WTC11 (cell line): ENCODE data around the gene LAMC3. TPM values are rescaled to one million over a fixed set of nuclear protein-coding genes. Genes with fewer than 3 reads are reported as not detected.
"Not testable (repeated sequence)": the region's sequence is repeated elsewhere in the genome, so short reads cannot be mapped to it uniquely, and the experiment has no call there.

Source experiments
- ATAC-seq: fragments of 200-7000 bp; cut with Tn5 transposase; 2 replicates; pipeline ENCODE4 v1.10.0; 2021; ENCODE audit warnings: mild to moderate bottlenecking, moderate library complexity
- CTCF ChIA-PET: fragments of 300-600 bp; sonication (Branson Sonifier 250); formaldehyde crosslinking; loops from one replicate; lab custom pipeline; 2021; ENCODE audit warnings: antibody characterized with exemption; lab: Charles Lee
- POLR2A ChIA-PET: fragments of 350-600 bp; sonication (Branson Sonifier 250); formaldehyde crosslinking; loops from one replicate; lab custom pipeline; 2021; ENCODE audit warnings: antibody characterized with exemption; lab: Charles Lee
- DNase-seq: peaks from one replicate; pipeline ENCODE4 v3.0.0; 2021; ENCODE audit warnings: low spot score
- H3K27ac Mint-ChIP-seq: 2 replicates; pipeline ENCODE4 v1.8.0; 2021; ENCODE audit warnings: mixed read lengths
- H3K27me3 Mint-ChIP-seq: 2 replicates; pipeline ENCODE4 v1.8.0; 2021; ENCODE audit warnings: low read depth, mild to moderate bottlenecking, moderate library complexity, mixed read lengths
- H3K36me3 Mint-ChIP-seq: 2 replicates; pipeline ENCODE4 v1.8.0; 2021; ENCODE audit warnings: mixed read lengths
- H3K4me1 Mint-ChIP-seq: 2 replicates; pipeline ENCODE4 v1.8.0; 2022; ENCODE audit warnings: mixed read lengths
- H3K4me3 Mint-ChIP-seq: 2 replicates; pipeline ENCODE4 v1.8.0; 2021; ENCODE audit warnings: mild to moderate bottlenecking, moderate library complexity, mixed read lengths
- H3K9me3 Mint-ChIP-seq: 2 replicates; pipeline ENCODE4 v1.8.0; 2021; ENCODE audit warnings: mixed read lengths
- IRF2 ChIP-seq: sonication (generic); formaldehyde crosslinking; IDR thresholded peaks from 2 replicates; pipeline ENCODE4 v1.8.0; 2022; ENCODE audit warnings: low read depth, missing genetic modification reagents, borderline replicate concordance
- OVOL2 ChIP-seq: fragments of 250-450 bp; sonication (Bioruptor Pico); IDR thresholded peaks from 2 replicates; pipeline ENCODE4 v1.9.0; 2021; ENCODE audit warnings: mild to moderate bottlenecking, borderline replicate concordance
- SMAD4 ChIP-seq: sonication (generic); formaldehyde crosslinking; IDR thresholded peaks from 2 replicates; pipeline ENCODE4 v1.8.0; 2022; ENCODE audit warnings: mild to moderate bottlenecking, missing genetic modification reagents
- TEAD1 ChIP-seq: sonication (generic); formaldehyde crosslinking; IDR thresholded peaks from 2 replicates; pipeline ENCODE4 v1.8.0; 2022; ENCODE audit warnings: mild to moderate bottlenecking, missing genetic modification reagents
- total RNA-seq: library from RNA; stranded (reverse); gene quantifications from 3 replicates; pipeline ENCODE4 v1.2.3, GENCODE V29; 2021
- TF ChIP-seq, protein P1 (sequence below): sonication (generic); formaldehyde crosslinking; IDR thresholded peaks from 2 replicates; pipeline ENCODE4 v1.8.1; 2023; ENCODE audit warnings: mild to moderate bottlenecking, missing genetic modification reagents, moderate library complexity
- TF ChIP-seq, protein P2 (sequence below): sonication (generic); formaldehyde crosslinking; IDR thresholded peaks from 2 replicates; pipeline ENCODE4 v1.8.1; 2022; ENCODE audit warnings: low read depth, mild to moderate bottlenecking, moderate library complexity, missing genetic modification reagents, borderline replicate concordance
- TF ChIP-seq, protein P3 (sequence below): sonication (generic); formaldehyde crosslinking; IDR thresholded peaks from 2 replicates; pipeline ENCODE4 v1.8.0; 2023; ENCODE audit warnings: missing genetic modification reagents, mild to moderate bottlenecking, borderline replicate concordance
- TF ChIP-seq, protein P4 (sequence below): fragments of 250-450 bp; sonication (Bioruptor Pico); IDR thresholded peaks from 2 replicates; pipeline ENCODE4 v1.9.0; 2021; ENCODE audit warnings: moderate library complexity, mild to moderate bottlenecking, inconsistent platforms, borderline replicate concordance
- TF ChIP-seq, protein P5 (sequence below): sonication (generic); formaldehyde crosslinking; IDR thresholded peaks from 2 replicates; pipeline ENCODE4 v1.8.0; 2023; ENCODE audit warnings: missing genetic modification reagents
- TF ChIP-seq, protein P6 (sequence below): sonication (generic); formaldehyde crosslinking; IDR thresholded peaks from 2 replicates; pipeline ENCODE4 v1.8.0; 2023; ENCODE audit warnings: mild to moderate bottlenecking, missing genetic modification reagents

Gene LAMC3
- total RNA-seq, 1 experiment from 2014 or later: 50.9 TPM

DNA sequence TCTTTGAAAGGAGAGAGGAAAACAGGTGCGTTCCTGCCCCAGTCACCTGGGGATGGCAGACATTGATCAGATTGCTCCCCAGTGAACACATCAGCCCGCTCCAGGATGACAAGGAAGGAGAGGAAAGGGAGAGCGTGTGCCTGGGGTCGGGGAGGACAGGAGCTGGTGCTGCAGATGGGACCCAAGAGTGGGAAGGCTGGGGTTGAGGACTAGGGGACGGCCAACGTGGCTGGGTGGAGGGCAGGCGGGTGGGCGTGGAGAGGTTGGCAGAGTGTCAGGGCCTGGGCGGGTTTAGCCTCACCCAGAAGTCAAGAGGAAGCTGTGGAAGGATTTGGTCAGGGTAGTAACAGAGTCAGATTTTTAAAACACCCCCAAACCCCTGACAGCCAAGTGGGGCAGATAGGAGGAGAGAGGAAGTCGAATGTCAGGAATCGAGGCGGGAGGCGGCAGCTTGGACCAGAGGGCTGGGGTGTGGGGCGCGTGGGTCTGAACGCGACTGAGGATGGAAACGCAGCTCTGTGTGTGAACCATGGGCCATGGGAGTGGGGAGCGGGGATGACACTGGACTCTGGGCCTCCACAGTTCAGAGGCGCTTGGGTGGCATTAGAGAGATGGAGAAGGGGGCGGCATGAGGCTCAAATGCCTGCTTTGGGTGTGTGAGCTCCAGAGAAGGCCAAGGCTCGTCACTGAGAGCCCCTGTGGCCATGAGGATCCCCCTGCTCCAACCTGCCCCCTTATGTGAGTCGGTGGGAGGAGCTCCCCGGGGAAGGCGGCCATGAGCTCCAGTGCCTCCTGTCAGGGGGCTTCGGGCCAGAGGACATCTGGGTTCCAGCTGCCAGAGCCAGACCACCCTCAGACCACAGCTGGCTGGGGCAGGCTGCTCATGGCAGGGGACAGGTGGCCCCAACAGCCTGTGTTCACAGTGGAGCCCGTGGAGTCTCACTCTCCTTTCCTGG is 24.6 kb downstream of the LAMC3 start:
- ATAC-seq (peak; percentile 24; the same call in 1 of the 2 replicates), DNase-seq (no peak)
- ChIA-PET POLR2A (no interaction called here), CTCF (interaction anchor here (0.9 to 1.5 kb wide), 3 partner anchors 13 to 35 kb away, joined by 3 to 7 read pairs (median 4); no protein-coding TSS in a partner anchor)
- H3K4me1 Mint-ChIP-seq: no peaks in the 10 kb centered on the region
- H3K36me3 Mint-ChIP-seq: no peaks in the 10 kb centered on the region
- no peak for TF ChIP-seq OVOL2 (CRISPR knock-in tag)
- TF ChIP-seq IRF2 (CRISPR knock-in tag): no peak
- TF ChIP-seq, protein P1, sequence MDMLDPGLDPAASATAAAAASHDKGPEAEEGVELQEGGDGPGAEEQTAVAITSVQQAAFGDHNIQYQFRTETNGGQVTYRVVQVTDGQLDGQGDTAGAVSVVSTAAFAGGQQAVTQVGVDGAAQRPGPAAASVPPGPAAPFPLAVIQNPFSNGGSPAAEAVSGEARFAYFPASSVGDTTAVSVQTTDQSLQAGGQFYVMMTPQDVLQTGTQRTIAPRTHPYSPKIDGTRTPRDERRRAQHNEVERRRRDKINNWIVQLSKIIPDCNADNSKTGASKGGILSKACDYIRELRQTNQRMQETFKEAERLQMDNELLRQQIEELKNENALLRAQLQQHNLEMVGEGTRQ (CRISPR knock-in tag): no peak
- TF ChIP-seq, protein P2, sequence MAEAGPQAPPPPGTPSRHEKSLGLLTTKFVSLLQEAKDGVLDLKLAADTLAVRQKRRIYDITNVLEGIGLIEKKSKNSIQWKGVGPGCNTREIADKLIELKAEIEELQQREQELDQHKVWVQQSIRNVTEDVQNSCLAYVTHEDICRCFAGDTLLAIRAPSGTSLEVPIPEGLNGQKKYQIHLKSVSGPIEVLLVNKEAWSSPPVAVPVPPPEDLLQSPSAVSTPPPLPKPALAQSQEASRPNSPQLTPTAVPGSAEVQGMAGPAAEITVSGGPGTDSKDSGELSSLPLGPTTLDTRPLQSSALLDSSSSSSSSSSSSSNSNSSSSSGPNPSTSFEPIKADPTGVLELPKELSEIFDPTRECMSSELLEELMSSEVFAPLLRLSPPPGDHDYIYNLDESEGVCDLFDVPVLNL (CRISPR knock-in tag): no peak
- TF ChIP-seq, protein P3, sequence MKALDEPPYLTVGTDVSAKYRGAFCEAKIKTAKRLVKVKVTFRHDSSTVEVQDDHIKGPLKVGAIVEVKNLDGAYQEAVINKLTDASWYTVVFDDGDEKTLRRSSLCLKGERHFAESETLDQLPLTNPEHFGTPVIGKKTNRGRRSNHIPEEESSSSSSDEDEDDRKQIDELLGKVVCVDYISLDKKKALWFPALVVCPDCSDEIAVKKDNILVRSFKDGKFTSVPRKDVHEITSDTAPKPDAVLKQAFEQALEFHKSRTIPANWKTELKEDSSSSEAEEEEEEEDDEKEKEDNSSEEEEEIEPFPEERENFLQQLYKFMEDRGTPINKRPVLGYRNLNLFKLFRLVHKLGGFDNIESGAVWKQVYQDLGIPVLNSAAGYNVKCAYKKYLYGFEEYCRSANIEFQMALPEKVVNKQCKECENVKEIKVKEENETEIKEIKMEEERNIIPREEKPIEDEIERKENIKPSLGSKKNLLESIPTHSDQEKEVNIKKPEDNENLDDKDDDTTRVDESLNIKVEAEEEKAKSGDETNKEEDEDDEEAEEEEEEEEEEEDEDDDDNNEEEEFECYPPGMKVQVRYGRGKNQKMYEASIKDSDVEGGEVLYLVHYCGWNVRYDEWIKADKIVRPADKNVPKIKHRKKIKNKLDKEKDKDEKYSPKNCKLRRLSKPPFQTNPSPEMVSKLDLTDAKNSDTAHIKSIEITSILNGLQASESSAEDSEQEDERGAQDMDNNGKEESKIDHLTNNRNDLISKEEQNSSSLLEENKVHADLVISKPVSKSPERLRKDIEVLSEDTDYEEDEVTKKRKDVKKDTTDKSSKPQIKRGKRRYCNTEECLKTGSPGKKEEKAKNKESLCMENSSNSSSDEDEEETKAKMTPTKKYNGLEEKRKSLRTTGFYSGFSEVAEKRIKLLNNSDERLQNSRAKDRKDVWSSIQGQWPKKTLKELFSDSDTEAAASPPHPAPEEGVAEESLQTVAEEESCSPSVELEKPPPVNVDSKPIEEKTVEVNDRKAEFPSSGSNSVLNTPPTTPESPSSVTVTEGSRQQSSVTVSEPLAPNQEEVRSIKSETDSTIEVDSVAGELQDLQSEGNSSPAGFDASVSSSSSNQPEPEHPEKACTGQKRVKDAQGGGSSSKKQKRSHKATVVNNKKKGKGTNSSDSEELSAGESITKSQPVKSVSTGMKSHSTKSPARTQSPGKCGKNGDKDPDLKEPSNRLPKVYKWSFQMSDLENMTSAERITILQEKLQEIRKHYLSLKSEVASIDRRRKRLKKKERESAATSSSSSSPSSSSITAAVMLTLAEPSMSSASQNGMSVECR: no peak
- no peak for TF ChIP-seq TEAD1 (CRISPR knock-in tag)
- TF ChIP-seq, protein P4, sequence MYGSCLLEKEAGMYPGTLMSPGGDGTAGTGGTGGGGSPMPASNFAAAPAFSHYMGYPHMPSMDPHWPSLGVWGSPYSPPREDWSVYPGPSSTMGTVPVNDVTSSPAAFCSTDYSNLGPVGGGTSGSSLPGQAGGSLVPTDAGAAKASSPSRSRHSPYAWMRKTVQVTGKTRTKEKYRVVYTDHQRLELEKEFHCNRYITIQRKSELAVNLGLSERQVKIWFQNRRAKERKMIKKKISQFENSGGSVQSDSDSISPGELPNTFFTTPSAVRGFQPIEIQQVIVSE (CRISPR knock-in tag): no peak
- TF ChIP-seq, protein P5, sequence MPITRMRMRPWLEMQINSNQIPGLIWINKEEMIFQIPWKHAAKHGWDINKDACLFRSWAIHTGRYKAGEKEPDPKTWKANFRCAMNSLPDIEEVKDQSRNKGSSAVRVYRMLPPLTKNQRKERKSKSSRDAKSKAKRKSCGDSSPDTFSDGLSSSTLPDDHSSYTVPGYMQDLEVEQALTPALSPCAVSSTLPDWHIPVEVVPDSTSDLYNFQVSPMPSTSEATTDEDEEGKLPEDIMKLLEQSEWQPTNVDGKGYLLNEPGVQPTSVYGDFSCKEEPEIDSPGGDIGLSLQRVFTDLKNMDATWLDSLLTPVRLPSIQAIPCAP (CRISPR knock-in tag): no peak
- TF ChIP-seq, protein P6, sequence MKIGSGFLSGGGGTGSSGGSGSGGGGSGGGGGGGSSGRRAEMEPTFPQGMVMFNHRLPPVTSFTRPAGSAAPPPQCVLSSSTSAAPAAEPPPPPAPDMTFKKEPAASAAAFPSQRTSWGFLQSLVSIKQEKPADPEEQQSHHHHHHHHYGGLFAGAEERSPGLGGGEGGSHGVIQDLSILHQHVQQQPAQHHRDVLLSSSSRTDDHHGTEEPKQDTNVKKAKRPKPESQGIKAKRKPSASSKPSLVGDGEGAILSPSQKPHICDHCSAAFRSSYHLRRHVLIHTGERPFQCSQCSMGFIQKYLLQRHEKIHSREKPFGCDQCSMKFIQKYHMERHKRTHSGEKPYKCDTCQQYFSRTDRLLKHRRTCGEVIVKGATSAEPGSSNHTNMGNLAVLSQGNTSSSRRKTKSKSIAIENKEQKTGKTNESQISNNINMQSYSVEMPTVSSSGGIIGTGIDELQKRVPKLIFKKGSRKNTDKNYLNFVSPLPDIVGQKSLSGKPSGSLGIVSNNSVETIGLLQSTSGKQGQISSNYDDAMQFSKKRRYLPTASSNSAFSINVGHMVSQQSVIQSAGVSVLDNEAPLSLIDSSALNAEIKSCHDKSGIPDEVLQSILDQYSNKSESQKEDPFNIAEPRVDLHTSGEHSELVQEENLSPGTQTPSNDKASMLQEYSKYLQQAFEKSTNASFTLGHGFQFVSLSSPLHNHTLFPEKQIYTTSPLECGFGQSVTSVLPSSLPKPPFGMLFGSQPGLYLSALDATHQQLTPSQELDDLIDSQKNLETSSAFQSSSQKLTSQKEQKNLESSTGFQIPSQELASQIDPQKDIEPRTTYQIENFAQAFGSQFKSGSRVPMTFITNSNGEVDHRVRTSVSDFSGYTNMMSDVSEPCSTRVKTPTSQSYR: no peak
- H3K27me3 Mint-ChIP-seq: no peaks in the 10 kb centered on the region
- peak overlapping the region; percentile 72 for H3K27ac Mint-ChIP-seq
- no peaks in the 10 kb centered on the region for H3K9me3 Mint-ChIP-seq
- H3K4me3 Mint-ChIP-seq: no peak overlapping the region

DNA sequence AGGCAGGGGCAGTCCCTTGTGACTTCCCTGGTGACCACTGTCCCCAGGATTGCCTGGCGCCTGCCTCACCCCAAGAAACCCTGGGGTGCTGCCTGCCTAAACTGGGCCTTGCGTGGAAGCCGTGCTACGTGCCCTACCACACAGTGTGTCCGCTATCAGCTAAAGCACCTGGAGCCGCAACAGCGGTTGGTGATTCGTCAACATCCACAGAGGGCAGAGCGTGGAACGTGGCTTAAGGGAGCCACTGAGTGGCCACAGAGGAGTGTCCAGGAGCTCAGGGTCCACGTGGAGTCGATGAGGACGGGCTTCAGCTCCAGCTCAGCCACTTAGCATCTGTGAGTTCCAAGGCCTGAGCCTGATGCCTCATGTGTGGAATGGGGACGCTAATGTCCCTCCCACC is 25.3 kb downstream of the LAMC3 start:
- no peaks in the 10 kb centered on the region for H3K4me1 Mint-ChIP-seq
- no peak for DNase-seq
- no peaks in the 10 kb centered on the region for H3K9me3 Mint-ChIP-seq
- no peak for ATAC-seq
- TF ChIP-seq SMAD4: no peak
- ChIA-PET POLR2A (no interaction called here), CTCF (interaction anchor here (1.2 to 1.5 kb wide), 2 partner anchors 12 to 23 kb away, joined by 4 to 7 read pairs; no protein-coding TSS in a partner anchor)
- no peak overlapping the region for H3K27ac Mint-ChIP-seq
- no peaks in the 10 kb centered on the region for H3K27me3 Mint-ChIP-seq
- H3K4me3 Mint-ChIP-seq: no peak overlapping the region
- H3K36me3 Mint-ChIP-seq: no peaks in the 10 kb centered on the region

DNA sequence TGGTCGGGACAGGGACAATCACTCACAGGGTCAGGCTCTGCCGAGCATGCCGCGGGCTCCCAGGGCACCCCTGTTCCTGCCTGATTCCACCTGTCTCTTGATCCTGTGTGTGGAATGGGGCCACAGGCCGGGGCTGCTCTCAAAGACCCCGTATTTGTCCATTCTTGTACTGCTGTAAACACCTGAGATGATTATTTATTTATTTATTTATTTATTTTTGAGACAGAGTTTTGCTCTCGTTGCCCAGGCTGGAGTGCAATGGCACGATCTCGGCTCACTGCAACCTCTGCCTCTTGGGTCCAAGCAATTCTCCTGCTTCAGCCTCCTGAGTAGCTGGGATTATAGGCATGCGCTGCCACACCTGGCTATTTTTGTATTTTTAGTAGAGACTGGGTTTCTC is 25.8 kb downstream of the LAMC3 start:
- H3K4me1 Mint-ChIP-seq, CTCF ChIA-PET, ATAC-seq, H3K27ac Mint-ChIP-seq, H3K36me3 Mint-ChIP-seq, POLR2A ChIA-PET, H3K9me3 Mint-ChIP-seq, H3K4me3 Mint-ChIP-seq, H3K27me3 Mint-ChIP-seq, DNase-seq: not testable (repeated sequence)
